WERI-Rb-1 (cell line): ENCODE results near the gene CTIF.

ENCODE experiments used
- DNase-seq: peaks from one replicate; pipeline ENCODE4 v3.0.0-alpha.2; 2020
- H3K27ac ChIP-seq: fragments of 250-450 bp; sonication (Bioruptor Pico); 2 replicates; pipeline ENCODE4 v1.5.1; 2020; ENCODE audit warnings: mild to moderate bottlenecking, moderate library complexity
- H3K27me3 ChIP-seq: fragments of 250-450 bp; sonication (Bioruptor Pico); 2 replicates; pipeline ENCODE4 v1.5.1; 2021; ENCODE audit warnings: mild to moderate bottlenecking, low read depth, moderate library complexity; ENCODE audit not compliant: insufficient read depth, severe bottlenecking
- H3K36me3 ChIP-seq: fragments of 250-450 bp; sonication (Bioruptor Pico); 2 replicates; pipeline ENCODE4 v1.5.1; 2020; ENCODE audit warnings: mild to moderate bottlenecking, moderate library complexity
- H3K4me3 ChIP-seq: 2 replicates; pipeline ENCODE4 v1.5.1; 2011; ENCODE audit warnings: low read depth, mild to moderate bottlenecking, control low read depth, low read length
- H3K9me3 ChIP-seq: fragments of 250-450 bp; sonication (Bioruptor Pico); 2 replicates; pipeline ENCODE4 v1.5.1; 2021; ENCODE audit warnings: mild to moderate bottlenecking, moderate library complexity; ENCODE audit not compliant: severe bottlenecking
- CTCF ChIP-seq: IDR thresholded peaks from 2 replicates; pipeline ENCODE4 v1.5.1; 2011; ENCODE audit warnings: low read depth, mild to moderate bottlenecking, control low read depth, inconsistent platforms, low read length

The CTIF gene

DNA sequence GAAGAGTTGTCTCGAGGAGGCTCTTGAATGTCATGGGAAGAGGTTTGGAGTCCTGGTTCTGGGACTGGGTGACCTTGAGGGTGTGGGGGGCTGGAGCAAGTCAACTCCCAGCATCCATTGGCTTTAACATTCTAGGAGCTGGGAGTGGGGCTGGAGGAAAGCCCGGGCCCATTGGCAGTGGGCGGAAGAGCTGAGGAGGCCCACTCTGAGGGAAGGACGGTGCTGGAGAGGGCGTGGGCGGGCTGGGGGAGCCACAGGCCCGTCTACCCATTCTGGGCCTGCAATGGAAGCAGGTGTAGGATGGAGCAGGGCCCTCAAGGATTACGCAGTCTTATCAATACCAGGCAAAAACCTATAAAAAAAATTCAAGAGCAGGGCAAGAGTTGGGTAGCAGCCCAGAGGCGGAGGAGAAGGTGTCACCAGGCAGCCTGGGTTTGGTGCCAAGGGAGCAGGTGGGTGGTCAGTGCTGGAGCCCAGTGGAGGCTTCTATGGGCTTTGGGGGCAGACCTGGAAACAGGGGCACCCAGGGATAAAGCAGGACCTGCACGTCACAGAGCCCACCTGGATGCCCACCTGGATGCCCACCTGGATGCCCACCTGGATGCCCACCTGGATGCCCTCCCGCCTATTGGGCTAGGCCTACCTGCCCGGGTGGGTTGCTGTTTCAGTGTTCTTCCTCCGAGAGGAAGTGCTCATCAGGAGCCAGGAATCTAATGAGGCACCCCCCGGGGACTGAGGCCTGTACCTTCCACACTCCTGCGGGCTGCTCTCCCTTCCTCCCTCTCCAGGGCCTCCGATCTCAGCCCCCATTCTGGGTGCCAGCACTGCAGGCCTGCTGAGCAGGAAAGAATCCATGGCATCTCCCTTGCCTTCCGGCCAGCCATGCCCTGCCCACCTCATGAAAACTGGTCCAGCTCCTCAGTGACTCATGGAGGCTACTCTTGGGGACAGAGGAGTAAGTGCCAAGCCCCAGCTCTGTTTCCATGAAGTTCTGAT, 71.3 kb downstream of the CTIF start:
- no peak for TF ChIP-seq CTCF
- no peak overlapping the region for H3K4me3 ChIP-seq
- H3K36me3 ChIP-seq = no peaks in the 10 kb centered on the region
- H3K27me3 ChIP-seq = no peaks in the 10 kb centered on the region
- DNase-seq = no peak
- no peak overlapping the region for H3K27ac ChIP-seq
- H3K9me3 ChIP-seq = no peaks in the 10 kb centered on the region

DNA sequence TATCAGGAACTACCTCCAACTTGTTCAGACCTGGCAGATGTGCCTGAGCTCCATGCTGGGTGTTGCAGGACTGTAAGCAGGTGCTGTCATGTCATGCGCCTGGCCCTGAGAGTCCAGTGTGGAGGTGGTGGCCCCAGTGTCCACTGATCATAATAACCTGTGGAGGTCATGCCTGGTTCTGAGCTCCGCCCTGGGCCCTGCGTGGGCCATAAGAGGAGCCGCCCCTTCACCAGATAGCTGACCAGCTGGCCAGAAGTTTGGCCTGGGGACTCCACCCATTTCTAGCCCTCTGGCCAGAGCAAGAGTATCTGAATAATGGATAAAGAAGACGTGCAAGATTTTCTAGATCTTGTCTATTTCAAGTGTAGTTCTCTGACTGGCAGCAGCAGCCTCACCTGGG, 72.4 kb downstream of the CTIF start:
- Histone ChIP-seq H3K27ac (no peak overlapping the region), H3K27me3 (no peaks in the 10 kb centered on the region), H3K36me3 (no peaks in the 10 kb centered on the region), H3K9me3 (no peaks in the 10 kb centered on the region), H3K4me3 (no peak overlapping the region)
- no peak for TF ChIP-seq CTCF
- DNase-seq = no peak

DNA sequence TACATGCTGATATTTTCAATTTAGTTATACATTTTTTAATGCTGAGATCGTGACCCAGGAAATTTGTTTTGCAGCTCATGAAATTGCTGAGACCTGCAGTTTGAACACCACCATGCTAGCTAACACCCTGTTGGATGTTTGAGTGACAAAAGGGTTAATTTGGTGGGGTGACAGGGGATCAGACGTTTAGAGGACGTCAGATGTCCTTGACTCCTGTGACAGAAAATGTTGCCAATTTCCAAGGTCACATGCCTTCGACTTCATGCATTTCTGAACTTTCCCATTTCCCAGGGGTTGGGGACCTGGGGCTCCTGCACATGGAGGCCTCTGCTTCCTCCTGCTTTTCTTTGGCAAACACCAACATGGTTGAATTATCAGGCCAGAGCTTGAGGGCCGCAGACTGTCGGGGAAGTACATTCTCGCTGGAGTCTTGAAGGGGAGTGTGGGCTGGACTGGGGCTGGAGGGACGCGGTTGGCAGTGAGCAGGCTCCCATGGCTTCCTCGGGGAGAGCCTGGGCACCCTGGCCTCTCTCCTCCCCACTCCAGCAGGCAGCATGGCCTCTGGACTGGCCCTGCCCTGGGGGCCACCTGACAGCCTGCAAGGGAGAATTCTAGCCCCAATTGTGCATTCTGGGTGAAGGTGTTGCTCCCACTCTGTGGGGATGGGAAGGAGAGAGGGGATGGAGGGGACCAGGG, 73.1 kb downstream of the CTIF start:
- H3K27ac ChIP-seq = no peak overlapping the region
- H3K36me3 ChIP-seq = no peaks in the 10 kb centered on the region
- TF ChIP-seq CTCF = no peak
- H3K4me3 ChIP-seq = no peak overlapping the region
- no peak for DNase-seq
- no peaks in the 10 kb centered on the region for H3K9me3 ChIP-seq
- H3K27me3 ChIP-seq = no peaks in the 10 kb centered on the region

DNA sequence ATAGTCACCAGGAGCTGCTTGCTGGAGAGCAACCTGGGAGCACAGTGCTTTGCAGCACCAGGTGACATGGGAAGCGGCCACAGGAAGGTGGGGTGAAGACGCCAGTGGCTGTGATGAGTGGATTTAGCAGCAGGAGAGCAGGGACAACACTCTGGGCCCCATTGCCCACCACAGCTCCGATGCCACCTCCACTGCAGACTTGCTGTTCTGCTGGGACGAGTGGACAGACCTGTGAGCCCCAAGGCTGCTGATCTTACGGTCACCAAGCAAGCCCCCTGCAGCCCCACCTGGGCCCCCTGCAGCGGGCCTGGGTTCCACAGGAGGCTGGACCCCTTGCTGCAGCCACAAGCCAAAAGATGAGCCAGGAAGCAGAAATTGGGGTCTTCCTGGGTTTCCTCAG, 73.7 kb downstream of the CTIF start:
- Histone ChIP-seq H3K9me3 (no peaks in the 10 kb centered on the region), H3K36me3 (no peaks in the 10 kb centered on the region), H3K4me3 (no peak overlapping the region), H3K27ac (no peak overlapping the region), H3K27me3 (no peaks in the 10 kb centered on the region)
- DNase-seq = no peak
- no peak for TF ChIP-seq CTCF

- Histone ChIP-seq H3K36me3 (no peaks in the 10 kb centered on the region), H3K4me3 (no peak overlapping the region), H3K27ac (no peak overlapping the region), H3K27me3 (no peaks in the 10 kb centered on the region), H3K9me3 (no peaks in the 10 kb centered on the region)
- DNase-seq = peak; percentile 35
- TF ChIP-seq CTCF = no peak
Observed at GRCh38 chr18:48612917-48613316, 74.1 kb downstream of the CTIF start.
